ENCODE measurements around the gene CEP44.

CEP44 gene

GRCh38 chr4:174320494-174321199 lies 36.9 kb downstream of the CEP44 start:
- H3K9me3 ChIP-seq (ENCODE audit: insufficient read depth, low read length), result no peaks in the 10 kb centered on the region
- peaks cover 5% of the 10 kb centered on the region for H3K36me3 ChIP-seq (ENCODE audit: insufficient read depth, insufficient read length, low read length)
- no peak overlapping the region for H3K4me3 ChIP-seq (ENCODE audit: insufficient read length, low read depth)
- no peaks in the 10 kb centered on the region for H3K4me1 ChIP-seq (ENCODE audit: insufficient read depth, insufficient read length)
- no peak for DNase-seq (ENCODE audit: low read depth, low spot score)
- H3K27me3 ChIP-seq (ENCODE audit: insufficient read depth, insufficient read length), result no peaks in the 10 kb centered on the region
- TF ChIP-seq YY1 (IDR thresholded peaks at IDR 0.05; ENCODE audit: insufficient read depth, insufficient read length), result no peak
- no peak for TF ChIP-seq ZNF274 (IDR thresholded peaks at IDR 0.05; ENCODE audit: low read depth, low read length)
- no peak for TF ChIP-seq SUZ12 (IDR thresholded peaks at IDR 0.05; ENCODE audit: extremely low read depth, insufficient read depth, insufficient read length)
- no peak overlapping the region for H3K9ac ChIP-seq (ENCODE audit: insufficient read length, low read depth)

- Histone ChIP-seq H3K27me3 (ENCODE audit: insufficient read depth, insufficient read length) (no peaks in the 10 kb centered on the region), H3K36me3 (ENCODE audit: insufficient read depth, insufficient read length, low read length) (no peaks in the 10 kb centered on the region), H3K9me3 (ENCODE audit: insufficient read depth, low read length) (no peaks in the 10 kb centered on the region), H3K4me3 (ENCODE audit: insufficient read length, low read depth) (no peak overlapping the region), H3K4me1 (ENCODE audit: insufficient read depth, insufficient read length) (no peaks in the 10 kb centered on the region), H3K9ac (ENCODE audit: insufficient read length, low read depth) (no peak overlapping the region)
- TF ChIP-seq ZNF274 (IDR thresholded peaks at IDR 0.05; ENCODE audit: low read depth, low read length) (no peak), YY1 (IDR thresholded peaks at IDR 0.05; ENCODE audit: insufficient read depth, insufficient read length) (no peak), SUZ12 (IDR thresholded peaks at IDR 0.05; ENCODE audit: extremely low read depth, insufficient read depth, insufficient read length) (no peak)
- no peak for DNase-seq (ENCODE audit: low read depth, low spot score)
Observed at GRCh38 chr4:174324236-174324635, 40.5 kb downstream of the CEP44 start.

- TF ChIP-seq SUZ12 (IDR thresholded peaks at IDR 0.05; ENCODE audit: extremely low read depth, insufficient read depth, insufficient read length), result no peak
- no peak for TF ChIP-seq ZNF274 (IDR thresholded peaks at IDR 0.05; ENCODE audit: low read depth, low read length)
- no peak for TF ChIP-seq YY1 (IDR thresholded peaks at IDR 0.05; ENCODE audit: insufficient read depth, insufficient read length)
- no peaks in the 10 kb centered on the region for H3K9me3 ChIP-seq (ENCODE audit: insufficient read depth, low read length)
- H3K36me3 ChIP-seq (ENCODE audit: insufficient read depth, insufficient read length, low read length), result no peaks in the 10 kb centered on the region
- no peaks in the 10 kb centered on the region for H3K4me1 ChIP-seq (ENCODE audit: insufficient read depth, insufficient read length)
- no peak overlapping the region for H3K4me3 ChIP-seq (ENCODE audit: insufficient read length, low read depth)
- DNase-seq (ENCODE audit: low read depth, low spot score), result no peak
- no peaks in the 10 kb centered on the region for H3K27me3 ChIP-seq (ENCODE audit: insufficient read depth, insufficient read length)
- H3K9ac ChIP-seq (ENCODE audit: insufficient read length, low read depth), result no peak overlapping the region
Observed at GRCh38 chr4:174324725-174325124, 41.0 kb downstream of the CEP44 start.

DNA sequence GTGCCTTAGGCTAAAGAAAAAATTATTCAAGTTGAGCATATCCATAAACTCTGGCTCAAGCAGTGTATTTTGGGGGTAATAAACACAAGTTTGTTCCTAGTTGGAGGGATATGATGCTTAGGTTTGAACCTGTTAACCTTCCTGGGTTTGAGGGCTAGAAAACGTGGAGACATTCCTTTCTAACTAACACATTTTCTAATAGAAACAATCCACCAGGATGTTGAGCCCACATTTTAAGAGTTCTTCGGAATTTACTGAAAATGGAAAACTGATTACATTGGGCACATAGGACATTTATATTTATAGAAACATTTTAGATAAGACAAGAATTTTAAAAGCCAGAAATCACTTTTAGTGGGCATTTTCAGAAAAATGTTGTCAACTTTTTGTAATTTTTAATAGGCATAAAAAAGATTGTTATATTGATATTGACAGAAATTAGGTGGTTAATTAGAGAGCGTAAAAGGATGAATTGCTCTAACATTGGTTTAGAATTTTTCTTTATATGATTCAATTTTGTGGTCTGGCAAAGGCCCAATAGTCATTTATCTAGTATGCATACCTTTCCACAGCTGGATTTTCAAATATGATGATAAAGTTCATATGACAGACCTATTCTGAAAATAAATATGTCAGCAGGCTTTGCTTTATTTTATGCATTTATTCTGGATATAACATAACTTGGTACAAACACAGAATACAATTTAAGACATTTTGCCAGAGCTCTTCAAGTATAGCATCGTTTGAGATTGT lies 49.2 kb downstream of the CEP44 start:
- no peak for DNase-seq (ENCODE audit: low read depth, low spot score)
- H3K9ac ChIP-seq (ENCODE audit: insufficient read length, low read depth), result no peak overlapping the region
- no peaks in the 10 kb centered on the region for H3K27me3 ChIP-seq (ENCODE audit: insufficient read depth, insufficient read length)
- no peak for TF ChIP-seq SUZ12 (IDR thresholded peaks at IDR 0.05; ENCODE audit: extremely low read depth, insufficient read depth, insufficient read length)
- TF ChIP-seq ZNF274 (IDR thresholded peaks at IDR 0.05; ENCODE audit: low read depth, low read length), result no peak
- no peak for TF ChIP-seq YY1 (IDR thresholded peaks at IDR 0.05; ENCODE audit: insufficient read depth, insufficient read length)
- H3K36me3 ChIP-seq (ENCODE audit: insufficient read depth, insufficient read length, low read length), result no peaks in the 10 kb centered on the region
- no peaks in the 10 kb centered on the region for H3K9me3 ChIP-seq (ENCODE audit: insufficient read depth, low read length)
- H3K4me1 ChIP-seq (ENCODE audit: insufficient read depth, insufficient read length), result no peaks in the 10 kb centered on the region
- no peak overlapping the region for H3K4me3 ChIP-seq (ENCODE audit: insufficient read length, low read depth)

DNA sequence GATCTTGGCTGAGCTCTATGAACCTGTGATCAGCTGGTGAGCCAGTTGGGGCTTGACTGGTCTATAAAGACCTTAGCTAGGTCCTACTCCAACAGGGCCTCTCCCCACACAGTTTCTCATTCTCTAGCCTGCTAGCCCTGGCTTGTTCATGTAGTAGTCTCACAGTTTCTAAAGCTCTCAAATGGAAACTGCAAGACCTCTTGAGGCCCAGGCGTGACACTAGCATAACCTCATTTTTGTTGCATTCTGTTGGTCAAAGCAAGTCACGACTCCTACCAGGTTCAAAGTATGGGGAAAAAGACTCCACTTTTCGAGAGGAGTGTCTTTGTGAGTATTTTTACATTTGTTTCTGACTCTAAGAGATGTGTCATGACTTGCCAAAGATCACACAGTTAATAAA lies 50.9 kb downstream of the CEP44 start:
- Histone ChIP-seq H3K27me3 (ENCODE audit: insufficient read depth, insufficient read length) (no peaks in the 10 kb centered on the region), H3K4me1 (ENCODE audit: insufficient read depth, insufficient read length) (no peaks in the 10 kb centered on the region), H3K36me3 (ENCODE audit: insufficient read depth, insufficient read length, low read length) (no peaks in the 10 kb centered on the region), H3K9me3 (ENCODE audit: insufficient read depth, low read length) (no peaks in the 10 kb centered on the region), H3K9ac (ENCODE audit: insufficient read length, low read depth) (no peak overlapping the region), H3K4me3 (ENCODE audit: insufficient read length, low read depth) (no peak overlapping the region)
- DNase-seq (ENCODE audit: low read depth, low spot score), result no peak
- TF ChIP-seq ZNF274 (IDR thresholded peaks at IDR 0.05; ENCODE audit: low read depth, low read length) (no peak), YY1 (IDR thresholded peaks at IDR 0.05; ENCODE audit: insufficient read depth, insufficient read length) (no peak), SUZ12 (IDR thresholded peaks at IDR 0.05; ENCODE audit: extremely low read depth, insufficient read depth, insufficient read length) (no peak)

GRCh38 chr4:174340714-174341113 lies 57.0 kb downstream of the CEP44 start:
- Histone ChIP-seq H3K4me3 (ENCODE audit: insufficient read length, low read depth) (no peak overlapping the region), H3K9me3 (ENCODE audit: insufficient read depth, low read length) (no peaks in the 10 kb centered on the region), H3K9ac (ENCODE audit: insufficient read length, low read depth) (no peak overlapping the region), H3K4me1 (ENCODE audit: insufficient read depth, insufficient read length) (no peaks in the 10 kb centered on the region), H3K27me3 (ENCODE audit: insufficient read depth, insufficient read length) (no peaks in the 10 kb centered on the region), H3K36me3 (ENCODE audit: insufficient read depth, insufficient read length, low read length) (no peaks in the 10 kb centered on the region)
- no peak for DNase-seq (ENCODE audit: low read depth, low spot score)
- no peak for TF ChIP-seq YY1 (IDR thresholded peaks at IDR 0.05; ENCODE audit: insufficient read depth, insufficient read length)
- TF ChIP-seq ZNF274 (IDR thresholded peaks at IDR 0.05; ENCODE audit: low read depth, low read length), result no peak
- TF ChIP-seq SUZ12 (IDR thresholded peaks at IDR 0.05; ENCODE audit: extremely low read depth, insufficient read depth, insufficient read length), result no peak

GRCh38 chr4:174349156-174349555 lies 65.4 kb downstream of the CEP44 start:
- no peak for DNase-seq (ENCODE audit: low read depth, low spot score)
- TF ChIP-seq SUZ12 (IDR thresholded peaks at IDR 0.05; ENCODE audit: extremely low read depth, insufficient read depth, insufficient read length), result no peak
- no peak for TF ChIP-seq ZNF274 (IDR thresholded peaks at IDR 0.05; ENCODE audit: low read depth, low read length)
- TF ChIP-seq YY1 (IDR thresholded peaks at IDR 0.05; ENCODE audit: insufficient read depth, insufficient read length), result no peak
- Histone ChIP-seq H3K27me3 (ENCODE audit: insufficient read depth, insufficient read length) (no peaks in the 10 kb centered on the region), H3K36me3 (ENCODE audit: insufficient read depth, insufficient read length, low read length) (no peaks in the 10 kb centered on the region), H3K9ac (ENCODE audit: insufficient read length, low read depth) (no peak overlapping the region), H3K9me3 (ENCODE audit: insufficient read depth, low read length) (no peaks in the 10 kb centered on the region), H3K4me1 (ENCODE audit: insufficient read depth, insufficient read length) (no peaks in the 10 kb centered on the region), H3K4me3 (ENCODE audit: insufficient read length, low read depth) (no peak overlapping the region)

Measured in NT2/D1 (cell line).